WI38 (cell line): Measurements from ENCODE around the gene CD84.

Experiments used
- H3K4me3 ChIP-seq: 2 replicates; pipeline ENCODE4 v1.5.1; 2011; ENCODE audit warnings: low read depth, mild to moderate bottlenecking, control low read depth, low read length
- CTCF ChIP-seq: IDR thresholded peaks from 2 replicates; pipeline ENCODE4 v1.5.1; 2012; ENCODE audit warnings: low read depth, mild to moderate bottlenecking, control low read depth, low read length

Gene CD84

GRCh38 chr1:160547422-160547821 lies 31.9 kb downstream of the CD84 start:
- no peak overlapping the region for H3K4me3 ChIP-seq
- TF ChIP-seq CTCF: no peak

- no peak overlapping the region for H3K4me3 ChIP-seq
- TF ChIP-seq CTCF: no peak
Measured at GRCh38 chr1:160546942-160547341, 32.4 kb downstream of the CD84 start.

- H3K4me3 ChIP-seq: no peak overlapping the region
Measured at GRCh38 chr1:160544647-160545046, 34.6 kb downstream of the CD84 start.

GRCh38 chr1:160542303-160542945 lies 36.9 kb downstream of the CD84 start:
- H3K4me3 ChIP-seq: no peak overlapping the region
- TF ChIP-seq CTCF: no peak

More at GRCh38 chr1:160544647-160545046, 34.6 kb downstream of the CD84 start:
- TF ChIP-seq CTCF: no peak

- no peak for TF ChIP-seq CTCF
- no peak overlapping the region for H3K4me3 ChIP-seq
Measured at GRCh38 chr1:160541622-160542302, 37.5 kb downstream of the CD84 start.

GRCh38 chr1:160540859-160541233 lies 38.5 kb downstream of the CD84 start:
- no peak overlapping the region for H3K4me3 ChIP-seq
- no peak for TF ChIP-seq CTCF

GRCh38 chr1:160539990-160540858 lies 39.1 kb downstream of the CD84 start:
- no peak overlapping the region for H3K4me3 ChIP-seq

More at GRCh38 chr1:160539990-160540858, 39.1 kb downstream of the CD84 start:
- no peak for TF ChIP-seq CTCF
